Neural progenitor cell (in vitro differentiated cells): ENCODE measurements around the gene DGUOK. TPM values are rescaled to one million over a fixed set of nuclear protein-coding genes. Genes with fewer than 3 reads are reported as not detected.
A peak's percentile ranks its signal among the peaks of the same experiment; 100 is the strongest.

Experiments
- DNase-seq: peaks from one replicate; pipeline ENCODE4 v3.0.0-alpha.2; 2016; ENCODE audit warnings: low spot score
- H2AFZ ChIP-seq: fragments of 200-600 bp; sonication (generic); replicated peaks from 2 replicates; pipeline ENCODE4 v1.6.1; 2016; ENCODE audit warnings: antibody characterized with exemption
- H3F3A ChIP-seq: fragments of 200-600 bp; sonication (generic); 2 replicates; pipeline ENCODE4 v1.6.1; 2016; ENCODE audit warnings: antibody characterized with exemption, low read depth
- H3K27ac ChIP-seq: fragments of 200-600 bp; sonication (generic); 2 replicates; pipeline ENCODE4 v1.5.1; 2016; ENCODE audit warnings: mild to moderate bottlenecking
- H3K27me3 ChIP-seq: fragments of 200-600 bp; sonication (generic); 2 replicates; pipeline ENCODE4 v1.6.1; 2016; ENCODE audit warnings: mild to moderate bottlenecking, moderate library complexity
- H3K36me3 ChIP-seq: fragments of 200-600 bp; sonication (generic); 2 replicates; pipeline ENCODE4 v1.5.1; 2016
- H3K4me1 ChIP-seq: fragments of 200-600 bp; sonication (generic); 2 replicates; pipeline ENCODE4 v1.6.1; 2016; ENCODE audit warnings: mixed run types
- H3K4me2 ChIP-seq: fragments of 200-600 bp; sonication (generic); 2 replicates; pipeline ENCODE4 v1.6.1; 2016
- H3K4me3 ChIP-seq: fragments of 200-600 bp; sonication (generic); 2 replicates; pipeline ENCODE4 v1.5.1; 2016
- H3K79me2 ChIP-seq: fragments of 200-600 bp; sonication (generic); 2 replicates; pipeline ENCODE4 v1.6.1; 2016; ENCODE audit warnings: low read depth
- H3K9ac ChIP-seq: fragments of 200-600 bp; sonication (generic); 2 replicates; pipeline ENCODE4 v1.6.1; 2016
- H3K9me3 ChIP-seq: fragments of 200-600 bp; sonication (generic); 2 replicates; pipeline ENCODE4 v1.5.1; 2016; ENCODE audit warnings: low read depth
- H4K20me1 ChIP-seq: fragments of 200-600 bp; sonication (generic); 2 replicates; pipeline ENCODE4 v1.6.1; 2016; ENCODE audit warnings: low read depth
- H3K27ac Mint-ChIP-seq: 3 replicates; pipeline ENCODE4 v1.8.0; 2021; ENCODE audit warnings: mixed read lengths
- H3K27me3 Mint-ChIP-seq: 2 replicates; pipeline ENCODE4 v1.8.0; 2022; ENCODE audit warnings: low read depth, mild to moderate bottlenecking, inconsistent platforms, moderate library complexity, mixed read lengths; ENCODE audit not compliant: insufficient read depth
- H3K36me3 Mint-ChIP-seq: 3 replicates; pipeline ENCODE4 v1.8.0; 2021; ENCODE audit warnings: mixed read lengths
- H3K4me1 Mint-ChIP-seq: 3 replicates; pipeline ENCODE4 v1.8.0; 2021; ENCODE audit warnings: mixed read lengths
- H3K4me3 Mint-ChIP-seq: 3 replicates; pipeline ENCODE4 v1.8.0; 2021; ENCODE audit warnings: mild to moderate bottlenecking, moderate library complexity, mixed read lengths
- H3K9me3 Mint-ChIP-seq: 3 replicates; pipeline ENCODE4 v1.8.0; 2020; ENCODE audit warnings: mixed read lengths
- CTCF ChIP-seq: fragments of 200-600 bp; sonication (generic); IDR thresholded peaks from 2 replicates; pipeline ENCODE4 v1.5.1; 2017; ENCODE audit warnings: antibody characterized with exemption, mild to moderate bottlenecking
- EZH2 ChIP-seq: fragments of 200-600 bp; sonication (generic); IDR thresholded peaks from 2 replicates; pipeline ENCODE4 v1.6.1; 2017; ENCODE audit warnings: antibody characterized with exemption, mild to moderate bottlenecking, moderate library complexity
- EZH2phosphoT487 ChIP-seq: fragments of 200-600 bp; sonication (generic); IDR thresholded peaks from 2 replicates; pipeline ENCODE4 v1.6.1; 2017; ENCODE audit warnings: antibody characterized with exemption
- total RNA-seq: library from RNA; depleted of rRNA; stranded (reverse); fragments of >200 nt; gene quantifications from 2 replicates; pipeline ENCODE4 v1.2.3, GENCODE V29; 2015; ENCODE audit warnings: low replicate concordance

Gene DGUOK
- total RNA-seq, 1 donor from 2014 or later: 79.0 TPM

- H3K27me3 ChIP-seq: no peaks in the 10 kb centered on the region
- TF ChIP-seq EZH2phosphoT487: no peak
- TF ChIP-seq CTCF: no peak
- no peak for TF ChIP-seq EZH2
- Mint-ChIP-seq H3K27me3 (no peaks in the 10 kb centered on the region), H3K9me3 (peaks cover 2% of the 10 kb centered on the region), H3K4me1 (peaks cover 8% of the 10 kb centered on the region), H3K27ac (no peak overlapping the region), H3K4me3 (no peak overlapping the region), H3K36me3 (no peaks in the 10 kb centered on the region)
- no peaks in the 10 kb centered on the region for H3K4me1 ChIP-seq
- no peak overlapping the region for H2AFZ ChIP-seq
- no peak overlapping the region for H3K27ac ChIP-seq
- no peak for DNase-seq
- H3K9me3 ChIP-seq: no peaks in the 10 kb centered on the region
- no peak overlapping the region for H3K4me3 ChIP-seq
- no peaks in the 10 kb centered on the region for H3K79me2 ChIP-seq
- H3K36me3 ChIP-seq: no peaks in the 10 kb centered on the region
- H3F3A ChIP-seq: no peaks in the 10 kb centered on the region
- H4K20me1 ChIP-seq: no peaks in the 10 kb centered on the region
- no peak overlapping the region for H3K9ac ChIP-seq
- H3K4me2 ChIP-seq: no peak overlapping the region
Observed at GRCh38 chr2:73906847-73907505, 19.7 kb upstream of the DGUOK start.

- peak; percentile 68 for DNase-seq
- Mint-ChIP-seq H3K27me3 (no peaks in the 10 kb centered on the region), H3K36me3 (no peaks in the 10 kb centered on the region), H3K9me3 (peaks cover 2% of the 10 kb centered on the region), H3K4me1 (peaks cover 8% of the 10 kb centered on the region), H3K27ac (no peak overlapping the region), H3K4me3 (no peak overlapping the region)
- no peak overlapping the region for H3K4me2 ChIP-seq
- H3F3A ChIP-seq: no peaks in the 10 kb centered on the region
- H3K9me3 ChIP-seq: no peaks in the 10 kb centered on the region
- H3K36me3 ChIP-seq: no peaks in the 10 kb centered on the region
- no peaks in the 10 kb centered on the region for H3K4me1 ChIP-seq
- no peaks in the 10 kb centered on the region for H3K27me3 ChIP-seq
- H4K20me1 ChIP-seq: no peaks in the 10 kb centered on the region
- H3K27ac ChIP-seq: no peak overlapping the region
- TF ChIP-seq EZH2phosphoT487 (no peak), CTCF (peak; percentile 53), EZH2 (no peak)
- H3K79me2 ChIP-seq: no peaks in the 10 kb centered on the region
- peak overlapping the region; percentile 98 for H2AFZ ChIP-seq
- no peak overlapping the region for H3K9ac ChIP-seq
- no peak overlapping the region for H3K4me3 ChIP-seq
Observed at GRCh38 chr2:73907840-73908452, 18.7 kb upstream of the DGUOK start.

GRCh38 chr2:73908689-73909652 is 17.7 kb upstream of the DGUOK start:
- no peaks in the 10 kb centered on the region for H3K27me3 Mint-ChIP-seq
- H3F3A ChIP-seq: no peaks in the 10 kb centered on the region
- no peak overlapping the region for H3K27ac ChIP-seq
- no peaks in the 10 kb centered on the region for H3K79me2 ChIP-seq
- H4K20me1 ChIP-seq: no peaks in the 10 kb centered on the region
- no peak overlapping the region for H3K4me2 ChIP-seq
- H3K4me3 Mint-ChIP-seq: peak overlapping the region; percentile 43
- peak overlapping the region; percentile 98 for H2AFZ ChIP-seq
- TF ChIP-seq EZH2phosphoT487: no peak
- no peak for TF ChIP-seq CTCF
- TF ChIP-seq EZH2: no peak
- H3K9me3 ChIP-seq: no peaks in the 10 kb centered on the region
- H3K36me3 Mint-ChIP-seq: no peaks in the 10 kb centered on the region
- H3K36me3 ChIP-seq: no peaks in the 10 kb centered on the region
- H3K9me3 Mint-ChIP-seq: peaks cover 2% of the 10 kb centered on the region
- no peaks in the 10 kb centered on the region for H3K4me1 ChIP-seq
- no peak for DNase-seq
- H3K27me3 ChIP-seq: no peaks in the 10 kb centered on the region
- H3K27ac Mint-ChIP-seq: peak overlapping the region; percentile 46
- peaks cover 8% of the 10 kb centered on the region for H3K4me1 Mint-ChIP-seq
- no peak overlapping the region for H3K9ac ChIP-seq
- H3K4me3 ChIP-seq: no peak overlapping the region
